ENCODE measurements around the gene QSER1.
"Not testable (repeated sequence)": the region's sequence is repeated elsewhere in the genome, so short reads cannot be mapped to it uniquely, and the experiment has no call there.

Gene QSER1

GRCh38 chr11:32892355-32893092 lies at the start of gene QSER1:
TSS of gene QSER1 (plus strand) at chr11:32892811. CDS start at chr11:32893126, 315 bp downstream.
- DNase-seq, result peak; percentile 73

DNA sequence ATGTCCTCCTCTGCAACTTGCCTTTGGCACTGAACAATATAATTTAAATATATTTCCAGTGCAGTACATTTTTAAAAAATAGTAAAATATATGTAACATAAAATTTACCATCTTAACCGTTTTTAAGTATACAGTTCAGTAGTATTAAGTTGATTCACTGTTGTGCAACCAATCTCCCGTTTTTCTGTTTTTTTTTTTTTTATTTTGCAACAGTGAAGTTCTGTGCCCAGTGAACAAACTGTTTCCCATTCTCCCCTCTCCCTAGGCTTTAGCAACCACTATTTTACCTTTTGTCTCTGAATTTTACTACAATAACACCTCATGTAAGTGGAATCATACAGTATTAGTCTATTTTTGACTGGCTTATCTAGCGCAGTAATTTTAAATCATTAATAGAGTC lies 49.1 kb upstream of the QSER1 start:
- no peak for DNase-seq

GRCh38 chr11:32847511-32847910 lies 45.1 kb upstream of the QSER1 start:
- DNase-seq, result no peak

- no peak for DNase-seq
These were observed 42.9 kb upstream of the QSER1 start for GRCh38 chr11:32849761-32850160.

DNA sequence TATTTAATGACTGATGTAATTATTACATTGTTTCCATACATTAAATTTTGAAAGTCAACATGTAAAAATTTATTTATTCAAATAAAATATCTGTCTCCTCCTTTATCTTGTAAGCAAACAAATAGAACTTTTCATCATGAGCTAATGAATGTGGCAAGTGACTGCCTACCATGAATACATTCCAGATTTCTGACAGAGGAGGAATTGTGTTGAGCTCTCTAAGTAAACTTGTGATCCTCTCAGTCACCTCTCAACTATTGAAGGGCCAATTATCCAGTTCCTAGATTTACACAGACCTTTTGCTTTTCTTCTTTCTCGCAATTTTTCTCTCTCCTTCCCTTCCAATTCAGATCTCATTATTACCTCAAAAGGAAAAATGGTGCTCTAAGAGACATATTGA lies 41.4 kb upstream of the QSER1 start:
- no peak for DNase-seq

DNA sequence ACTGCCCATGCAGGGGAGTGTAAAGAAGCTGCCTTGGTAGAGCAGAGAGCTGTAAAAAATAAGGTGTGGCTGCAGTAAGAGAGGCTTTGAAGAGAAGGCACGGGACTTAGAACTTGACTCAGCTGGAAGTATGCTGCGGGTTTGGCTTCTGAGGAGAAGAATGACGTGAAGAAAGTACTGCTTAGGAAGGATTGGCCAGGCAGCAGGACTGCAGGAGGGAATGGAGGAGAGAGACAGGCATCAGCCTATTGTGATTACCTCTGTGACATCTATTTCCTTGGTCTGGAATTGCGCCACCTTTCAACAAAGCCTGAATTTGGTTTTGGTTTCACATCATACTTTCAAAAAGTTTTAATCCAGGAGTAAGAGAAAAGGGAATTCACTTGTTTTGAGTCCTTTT lies 40.4 kb upstream of the QSER1 start:
- DNase-seq, result no peak

- no peak for DNase-seq
These were observed 37.0 kb upstream of the QSER1 start for GRCh38 chr11:32855601-32856000.

DNA sequence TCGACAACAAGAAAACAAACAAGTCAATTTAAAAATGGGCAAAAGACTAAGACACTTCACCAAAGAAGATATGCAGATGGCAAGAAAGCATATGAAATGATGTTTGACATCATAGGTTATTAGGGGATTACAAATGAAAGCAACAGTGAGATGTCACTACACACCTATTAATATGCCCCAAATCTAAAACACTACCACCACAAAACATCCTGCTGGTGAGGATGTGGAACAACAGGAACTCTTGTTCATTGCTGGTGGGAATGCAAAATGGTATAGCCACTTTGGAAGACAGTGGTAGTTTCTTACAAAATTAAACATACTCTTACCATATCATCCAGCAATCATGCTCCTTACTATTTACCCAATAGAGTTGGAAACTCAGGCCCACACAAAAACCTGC lies 33.9 kb upstream of the QSER1 start:
- no peak for DNase-seq

DNA sequence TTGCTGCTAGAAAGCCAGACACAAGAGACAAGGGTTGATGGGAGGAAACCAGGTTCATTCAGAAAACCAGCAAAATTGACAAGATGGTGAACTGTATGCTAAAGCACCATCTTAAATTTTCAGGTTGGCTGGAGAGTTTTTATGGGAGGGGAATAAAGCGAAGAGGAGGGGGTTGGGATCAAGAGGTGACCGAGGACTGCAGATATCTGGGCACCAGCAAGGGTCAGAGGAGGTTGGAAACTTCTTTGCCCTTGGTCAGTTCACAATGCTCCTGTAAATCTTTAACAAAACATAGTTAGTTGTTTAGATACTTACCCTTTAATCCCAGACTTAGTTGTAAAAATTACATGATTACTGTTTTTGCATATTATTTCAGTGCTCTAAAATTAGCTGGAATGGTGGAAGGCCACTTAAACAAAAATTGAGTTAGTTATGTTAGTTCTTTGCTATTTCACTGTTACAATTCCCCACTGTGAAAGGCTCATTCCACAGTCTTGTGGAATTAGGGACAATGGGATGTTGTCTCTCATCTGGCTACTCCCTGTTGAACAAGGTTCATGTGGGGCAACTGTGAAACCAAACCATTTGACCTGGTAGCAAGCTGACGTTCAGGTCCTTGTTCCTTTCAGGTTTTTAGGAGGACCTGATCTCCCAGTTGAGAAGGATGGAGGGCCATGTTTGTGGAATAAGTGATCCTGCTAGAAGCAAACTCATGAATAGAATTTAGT lies 30.6 kb upstream of the QSER1 start:
- no peak for DNase-seq

DNA sequence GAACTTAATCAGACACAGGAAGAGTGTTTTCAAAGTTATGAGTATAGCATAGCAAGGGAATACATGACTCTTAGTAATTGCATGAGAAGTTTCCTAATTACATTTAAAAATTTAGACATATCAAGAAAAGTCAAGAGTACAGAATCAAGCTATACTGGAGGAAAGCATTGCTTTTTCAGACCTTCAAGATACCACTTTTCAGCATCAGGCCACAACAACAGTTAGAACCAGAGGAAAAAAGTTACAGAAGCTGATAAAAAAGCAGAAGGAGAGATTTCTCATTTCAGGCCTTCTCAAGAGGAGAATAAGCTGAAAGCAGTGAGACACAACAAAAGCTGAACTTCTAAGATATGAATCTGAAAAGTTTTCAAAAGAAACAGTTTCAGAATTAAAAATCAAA lies 28.1 kb upstream of the QSER1 start:
- DNase-seq, result peak; percentile 42

GRCh38 chr11:32868752-32869151 lies 23.9 kb upstream of the QSER1 start:
- not testable (repeated sequence) for DNase-seq

DNA sequence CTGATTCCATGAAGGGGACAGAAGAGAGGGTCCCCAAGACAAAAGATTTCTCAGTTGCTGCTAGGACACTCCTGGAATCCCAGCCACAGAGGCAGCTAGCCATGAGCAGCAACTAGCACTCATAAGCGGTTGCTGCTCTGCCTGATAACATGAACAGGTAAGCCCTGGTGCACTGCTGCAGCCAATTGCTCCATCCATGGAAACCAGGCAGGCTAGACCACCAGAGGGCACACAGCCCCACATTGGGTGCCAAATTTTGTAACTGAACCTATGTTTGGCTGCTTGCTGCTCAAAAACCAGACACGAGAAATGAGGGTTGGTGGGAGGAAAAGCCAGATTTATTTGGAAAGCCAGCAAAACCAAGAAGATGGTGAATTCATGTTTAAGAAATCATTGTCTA lies 21.9 kb upstream of the QSER1 start:
- DNase-seq, result peak; percentile 20

- no peak for DNase-seq
These were observed 18.5 kb upstream of the QSER1 start for GRCh38 chr11:32874132-32874531.

GRCh38 chr11:32881286-32881685 lies 11.3 kb upstream of the QSER1 start:
- no peak for DNase-seq

DNA sequence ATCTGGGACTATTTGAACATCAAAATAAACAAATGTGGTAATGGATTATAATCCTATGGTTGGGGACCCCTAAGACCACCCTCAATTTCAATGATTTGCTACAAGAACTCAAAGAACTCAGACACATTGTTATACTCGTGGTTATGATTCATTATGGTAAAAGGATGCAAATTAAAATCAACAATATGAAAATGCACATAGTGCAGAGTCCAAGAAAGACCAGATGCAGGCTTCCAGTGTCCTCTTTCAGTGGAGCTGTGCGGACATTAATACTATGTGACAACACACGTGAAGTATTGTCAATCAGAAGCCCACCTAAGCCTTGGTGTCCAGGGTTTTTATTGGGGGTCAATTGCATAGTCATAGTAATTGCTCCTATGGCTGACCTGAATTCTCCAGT lies 9.2 kb upstream of the QSER1 start:
- DNase-seq, result no peak

- no peak for DNase-seq
These were observed 8.6 kb upstream of the QSER1 start for GRCh38 chr11:32884023-32884422.

- peak; percentile 13 for DNase-seq
These were observed 7.7 kb upstream of the QSER1 start for GRCh38 chr11:32884770-32885384.

GRCh38 chr11:32885556-32885955 lies 7.1 kb upstream of the QSER1 start:
- DNase-seq, result no peak

DNA sequence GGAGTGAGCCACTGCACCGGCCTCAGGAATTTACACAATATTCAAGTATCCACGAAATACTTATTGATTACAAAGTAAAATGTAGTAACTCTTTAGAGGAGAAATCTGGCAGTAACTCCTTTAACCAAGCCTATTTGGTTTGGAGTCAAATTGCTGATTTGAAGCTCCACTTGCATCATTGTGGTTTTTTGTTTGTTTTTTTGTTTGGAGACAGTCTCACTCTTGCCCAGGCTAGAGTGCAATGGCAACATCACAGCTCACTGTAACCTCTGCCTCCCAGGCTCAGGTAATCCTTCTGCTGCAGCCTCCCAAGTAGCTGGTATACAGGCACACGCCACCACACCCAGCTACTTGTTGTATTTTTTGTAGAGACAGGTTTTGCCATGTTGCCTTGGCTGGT lies 6.4 kb upstream of the QSER1 start:
- no peak for DNase-seq

DNA sequence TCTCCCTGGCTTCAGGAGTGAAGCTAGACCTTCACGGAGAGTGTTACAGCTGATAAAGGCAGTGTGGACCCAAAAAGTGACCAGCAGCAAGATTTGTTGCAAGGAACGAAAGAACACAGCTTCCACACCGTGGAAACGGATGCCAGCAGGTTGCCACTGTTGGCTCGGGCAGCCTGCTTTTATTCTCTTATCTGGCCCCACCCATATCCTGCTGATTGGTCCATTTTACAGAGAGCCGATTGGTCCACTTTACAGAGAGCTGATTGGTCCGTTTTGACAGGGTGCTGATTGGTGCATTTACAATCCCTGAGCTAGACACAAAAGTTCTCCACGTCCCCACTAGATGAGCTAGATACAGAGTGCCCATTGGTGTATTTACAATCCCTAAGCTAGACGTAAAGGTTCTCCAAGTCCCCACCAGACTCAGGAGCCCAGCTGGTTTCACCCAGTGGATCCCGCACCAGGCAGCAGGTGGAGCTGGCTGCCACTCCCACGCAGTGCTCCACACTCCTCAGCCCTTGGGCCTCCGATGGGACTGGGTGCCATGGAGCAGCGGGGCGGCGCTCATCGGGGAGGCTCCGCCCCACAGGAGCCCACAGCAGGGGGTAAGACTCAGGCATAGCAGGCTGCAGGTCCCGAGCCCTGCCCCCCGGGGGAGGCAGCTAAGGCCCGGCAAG lies 4.8 kb upstream of the QSER1 start:
- not testable (repeated sequence) for DNase-seq

DNA sequence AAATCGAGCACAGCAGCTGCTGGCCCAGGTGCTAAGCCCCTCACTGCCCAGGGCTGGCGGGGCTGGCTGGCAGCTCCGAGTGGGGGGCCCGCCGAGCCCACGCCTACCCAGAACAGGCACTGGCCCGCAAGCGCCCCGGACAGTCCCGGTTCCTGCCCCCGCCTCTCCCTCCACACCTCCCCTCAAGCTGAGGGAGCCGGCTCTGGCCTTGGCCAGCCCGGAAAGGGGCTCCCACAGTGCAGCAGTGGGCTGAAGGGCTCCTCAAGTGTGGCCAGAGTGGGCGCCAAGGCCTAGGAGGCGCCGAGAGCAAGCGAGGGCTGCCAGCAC lies 4.3 kb upstream of the QSER1 start:
- DNase-seq, result not testable (repeated sequence)

- no peak for DNase-seq
These were observed 3.8 kb upstream of the QSER1 start for GRCh38 chr11:32888805-32889204.

DNA sequence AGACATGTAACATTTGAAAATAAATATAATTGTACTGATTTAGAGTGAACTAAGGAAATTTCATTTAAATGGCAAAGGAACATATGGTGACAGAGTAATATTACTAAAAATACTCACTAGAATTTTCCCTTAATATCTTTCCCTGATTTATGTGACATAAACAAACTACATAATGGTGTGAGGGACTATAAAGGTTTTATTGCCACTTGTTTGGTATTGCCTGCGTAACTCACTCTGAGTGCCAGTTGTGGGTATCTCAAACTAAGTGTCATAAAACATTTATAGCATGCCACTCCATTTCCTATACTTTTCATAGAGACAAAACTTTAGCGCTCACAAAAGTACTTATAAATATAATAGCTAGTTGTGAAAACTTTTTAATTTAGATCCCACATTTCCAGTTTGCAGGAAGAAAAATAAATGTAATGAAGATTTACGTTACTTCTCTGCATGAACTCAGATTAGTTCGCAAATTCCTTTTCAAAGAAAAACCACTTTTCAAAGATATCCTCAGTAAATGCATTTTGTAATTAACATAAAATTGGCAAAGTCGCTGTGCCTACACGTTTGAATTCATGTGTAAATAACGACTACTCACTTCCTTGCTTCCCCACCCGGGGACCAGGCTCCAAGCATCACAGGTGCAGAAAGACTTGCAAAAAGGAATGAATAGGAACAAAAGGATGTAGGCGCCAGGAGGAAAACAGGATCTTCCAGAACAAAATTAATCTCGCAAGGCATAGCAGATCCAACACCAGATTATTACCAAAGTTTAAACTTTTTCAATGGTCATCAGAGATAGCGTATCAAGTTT lies 1.6 kb upstream of the QSER1 start:
- no peak for DNase-seq

Measured in activated CD4-positive, alpha-beta T cell treated with anti-CD3 and anti-CD28 coated beads, Interleukin-10, Interleukin-2, amounts not matched to agents 100 ng/mL and 50 ng/mL, durations not matched to agents 16 hours and 8 hours (primary cell).